ENCODE results near the gene GNGT1.

The GNGT1 gene

DNA sequence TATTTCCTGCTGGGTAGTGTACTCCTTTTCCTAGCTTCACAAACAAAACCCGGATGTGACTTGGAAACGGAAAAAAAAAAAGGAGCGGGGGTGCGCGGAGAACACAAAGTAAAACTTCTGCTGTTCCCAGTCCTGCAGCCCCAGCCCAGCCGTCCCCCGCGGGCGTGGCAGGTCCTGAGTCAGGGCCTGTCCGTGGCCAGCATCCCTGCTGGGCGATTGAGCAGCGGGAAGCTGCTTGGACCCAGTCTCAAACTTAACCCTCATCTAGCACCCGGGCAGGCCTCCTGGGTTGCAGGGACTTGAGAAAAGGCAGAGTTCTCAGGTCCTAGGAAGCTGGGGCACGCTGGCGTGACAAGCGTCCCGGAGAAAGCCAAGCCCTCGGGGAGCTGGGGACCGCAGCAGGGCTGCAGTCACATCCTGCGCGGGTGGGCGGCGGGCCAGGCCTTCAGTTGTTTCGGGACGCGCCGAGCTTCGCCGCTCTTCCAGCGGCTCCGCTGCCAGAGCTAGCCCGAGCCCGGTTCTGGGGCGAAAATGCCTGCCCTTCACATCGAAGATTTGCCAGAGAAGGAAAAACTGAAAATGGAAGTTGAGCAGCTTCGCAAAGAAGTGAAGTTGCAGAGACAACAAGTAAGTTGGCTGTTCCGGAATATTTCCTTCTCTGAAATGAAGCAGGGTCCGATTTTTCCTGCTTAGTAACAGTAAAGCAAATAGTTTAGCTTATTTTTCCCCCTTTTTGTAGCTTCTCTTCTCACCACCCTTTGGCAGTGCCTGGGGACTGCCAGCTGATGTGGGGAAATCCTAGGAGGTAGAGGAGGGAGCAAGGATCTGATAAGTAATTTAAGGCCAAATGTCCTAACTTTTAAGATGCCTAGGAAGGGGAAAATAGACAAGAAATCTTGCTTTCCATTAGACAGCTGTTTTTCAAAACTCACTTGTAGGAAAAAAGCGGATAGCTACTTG, 15.5 kb downstream of the GNGT1 start, which contains the start of gene GNG11:
GNG11 (plus strand) TSS at position 129 of the 960 bp plus-strand sequence; CDS start at position 532, 403 bp downstream.
- Histone ChIP-seq H3K4me1 (ENCODE audit: control insufficient read depth, insufficient read depth, low read length) (peaks cover 21% of the 10 kb centered on the region), H3K27me3 (ENCODE audit: control insufficient read depth, insufficient read depth, low read length) (no peaks in the 10 kb centered on the region), H3K36me3 (ENCODE audit: insufficient read depth, low read length) (peaks cover 15% of the 10 kb centered on the region), H3K9ac (ENCODE audit: low read depth, low read length) (peak within 1 kb of the TSS; percentile 92), H3K9me3 (replicated peaks; ENCODE audit: low read length) (no peaks in the 10 kb centered on the region), H3K4me2 (ENCODE audit: low read length) (peak within 1 kb of the TSS; percentile 83), H3K4me3 (ENCODE audit: low read length) (peak within 1 kb of the TSS; percentile 80)

DNA sequence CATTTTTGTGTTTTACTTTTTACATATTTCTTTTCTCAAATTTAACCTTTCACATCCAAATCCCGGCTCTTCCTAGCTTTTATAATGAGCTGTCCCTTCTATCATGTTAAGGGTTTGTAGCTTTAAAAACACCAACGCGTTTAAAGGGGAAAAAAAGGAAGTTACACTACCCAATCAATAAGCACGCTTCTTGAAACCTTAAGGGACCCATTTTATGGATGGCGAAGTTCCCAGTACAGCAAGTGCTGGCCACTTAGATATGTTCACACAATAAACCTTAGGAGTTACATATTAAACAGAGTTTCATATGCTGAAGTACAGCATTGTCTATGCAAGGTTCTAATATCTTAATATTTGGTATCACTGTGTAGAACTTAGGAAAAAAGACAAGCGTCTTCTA, 16.9 kb downstream of the GNGT1 start:
- H3K4me1 ChIP-seq (ENCODE audit: control insufficient read depth, insufficient read depth, low read length) = peaks cover 21% of the 10 kb centered on the region
- no peaks in the 10 kb centered on the region for H3K9me3 ChIP-seq (replicated peaks; ENCODE audit: low read length)
- H3K9ac ChIP-seq (ENCODE audit: low read depth, low read length) = peak overlapping the region; percentile 92
- H3K4me3 ChIP-seq (ENCODE audit: low read length) = peak overlapping the region; percentile 80
- peaks cover 25% of the 10 kb centered on the region for H3K36me3 ChIP-seq (ENCODE audit: insufficient read depth, low read length)
- peak overlapping the region; percentile 83 for H3K4me2 ChIP-seq (ENCODE audit: low read length)
- no peaks in the 10 kb centered on the region for H3K27me3 ChIP-seq (ENCODE audit: control insufficient read depth, insufficient read depth, low read length)

DNA sequence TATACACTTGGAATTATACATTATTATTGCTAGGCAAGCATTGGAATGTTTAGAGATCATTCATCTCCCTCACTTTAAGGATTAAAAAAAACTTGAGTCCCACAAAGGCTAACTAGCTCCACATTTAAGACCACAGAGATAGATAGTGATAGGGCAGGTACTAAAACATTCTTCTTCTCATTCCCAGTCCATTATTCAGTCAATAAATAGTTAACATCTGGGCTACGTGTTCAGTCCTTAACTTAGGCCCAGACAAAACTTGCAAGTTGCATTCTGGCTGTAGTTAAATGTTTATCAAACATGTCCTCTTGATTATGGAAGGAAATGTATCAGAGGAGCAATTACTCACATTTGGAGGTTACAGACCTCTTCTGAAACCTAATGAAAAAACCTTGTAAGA, 17.6 kb downstream of the GNGT1 start:
- Histone ChIP-seq H3K4me3 (ENCODE audit: low read length) (peak overlapping the region; percentile 80), H3K9me3 (replicated peaks; ENCODE audit: low read length) (no peaks in the 10 kb centered on the region), H3K27me3 (ENCODE audit: control insufficient read depth, insufficient read depth, low read length) (no peaks in the 10 kb centered on the region)

DNA sequence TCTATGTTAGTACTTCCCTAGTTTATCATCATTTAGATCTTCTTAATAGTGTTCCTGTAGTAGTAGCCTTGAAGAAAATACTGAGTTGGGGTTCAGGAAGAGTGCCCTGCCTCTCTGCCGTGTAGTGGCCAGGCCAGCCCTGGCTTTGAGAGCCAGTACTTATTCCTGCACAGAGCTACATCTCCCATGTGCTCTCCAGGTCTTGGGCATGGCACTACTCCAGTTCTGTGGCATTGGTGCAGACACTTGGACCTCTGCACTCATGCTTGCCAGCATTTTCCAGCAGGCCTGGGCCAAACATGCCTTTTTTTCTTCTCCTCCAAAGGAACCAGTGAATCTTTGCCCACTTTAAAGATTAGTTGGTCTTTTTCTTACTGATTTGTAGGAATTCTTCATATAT, 20.4 kb downstream of the GNGT1 start:
- no peak overlapping the region for H3K4me3 ChIP-seq (ENCODE audit: low read length)
- H3K9me3 ChIP-seq (replicated peaks; ENCODE audit: low read length) = no peaks in the 10 kb centered on the region
- no peaks in the 10 kb centered on the region for H3K27me3 ChIP-seq (ENCODE audit: control insufficient read depth, insufficient read depth, low read length)
- no peak overlapping the region for H3K9ac ChIP-seq (ENCODE audit: low read depth, low read length)
- H3K4me1 ChIP-seq (ENCODE audit: control insufficient read depth, insufficient read depth, low read length) = peaks cover 7% of the 10 kb centered on the region
- no peak overlapping the region for H3K4me2 ChIP-seq (ENCODE audit: low read length)
- peaks cover 25% of the 10 kb centered on the region for H3K36me3 ChIP-seq (ENCODE audit: insufficient read depth, low read length)

More for the DNA sequence above, 17.6 kb downstream of the GNGT1 start:
- H3K36me3 ChIP-seq (ENCODE audit: insufficient read depth, low read length) = peaks cover 25% of the 10 kb centered on the region
- peaks cover 21% of the 10 kb centered on the region for H3K4me1 ChIP-seq (ENCODE audit: control insufficient read depth, insufficient read depth, low read length)
- peak overlapping the region; percentile 83 for H3K4me2 ChIP-seq (ENCODE audit: low read length)
- H3K9ac ChIP-seq (ENCODE audit: low read depth, low read length) = peak overlapping the region; percentile 92

DNA sequence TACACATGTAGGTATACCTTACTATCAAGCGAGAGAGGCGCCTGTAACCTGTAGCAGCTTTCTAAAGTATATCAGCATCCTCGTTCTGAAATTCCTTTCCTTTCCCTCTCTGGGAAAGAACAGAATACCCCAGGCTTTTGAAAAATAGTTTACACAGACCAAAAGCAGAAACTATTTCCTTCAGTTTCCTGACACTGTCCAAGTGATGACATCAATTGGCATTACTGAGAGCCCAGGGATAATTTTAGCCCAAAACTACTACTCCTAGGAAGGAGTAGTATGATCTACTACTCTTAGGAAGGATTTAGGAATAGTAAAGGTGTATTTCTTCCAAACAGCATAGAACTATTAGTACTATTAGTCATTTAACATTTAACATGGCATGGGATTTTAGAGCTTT, 21.2 kb downstream of the GNGT1 start:
- Histone ChIP-seq H3K27me3 (ENCODE audit: control insufficient read depth, insufficient read depth, low read length) (no peaks in the 10 kb centered on the region), H3K4me1 (ENCODE audit: control insufficient read depth, insufficient read depth, low read length) (peaks cover 7% of the 10 kb centered on the region), H3K36me3 (ENCODE audit: insufficient read depth, low read length) (peaks cover 25% of the 10 kb centered on the region), H3K4me2 (ENCODE audit: low read length) (no peak overlapping the region), H3K4me3 (ENCODE audit: low read length) (no peak overlapping the region), H3K9me3 (replicated peaks; ENCODE audit: low read length) (no peaks in the 10 kb centered on the region), H3K9ac (ENCODE audit: low read depth, low read length) (no peak overlapping the region)

DNA sequence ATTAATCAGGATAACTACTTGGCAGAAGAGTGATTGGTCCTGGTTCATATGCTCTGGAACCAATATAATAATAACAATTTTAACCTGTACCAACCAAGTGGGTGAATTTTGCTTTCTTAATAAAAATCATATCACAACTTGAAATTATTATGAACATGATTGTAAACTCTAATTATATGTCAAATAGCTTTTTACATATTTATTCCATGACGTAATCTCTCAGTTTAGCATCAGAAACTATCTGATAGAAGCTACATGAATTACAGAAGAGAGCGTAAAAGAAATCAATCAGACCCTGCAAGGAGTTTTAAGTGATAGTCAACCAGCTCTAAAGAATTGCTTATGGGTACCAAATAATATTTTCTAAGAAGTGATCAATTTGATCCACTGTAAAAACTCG, 25.3 kb downstream of the GNGT1 start:
- peaks cover 12% of the 10 kb centered on the region for H3K36me3 ChIP-seq (ENCODE audit: insufficient read depth, low read length)
- H3K4me2 ChIP-seq (ENCODE audit: low read length) = no peak overlapping the region
- H3K4me1 ChIP-seq (ENCODE audit: control insufficient read depth, insufficient read depth, low read length) = no peaks in the 10 kb centered on the region
- H3K4me3 ChIP-seq (ENCODE audit: low read length) = no peak overlapping the region
- no peaks in the 10 kb centered on the region for H3K27me3 ChIP-seq (ENCODE audit: control insufficient read depth, insufficient read depth, low read length)
- H3K9me3 ChIP-seq (replicated peaks; ENCODE audit: low read length) = no peaks in the 10 kb centered on the region
- no peak overlapping the region for H3K9ac ChIP-seq (ENCODE audit: low read depth, low read length)

DNA sequence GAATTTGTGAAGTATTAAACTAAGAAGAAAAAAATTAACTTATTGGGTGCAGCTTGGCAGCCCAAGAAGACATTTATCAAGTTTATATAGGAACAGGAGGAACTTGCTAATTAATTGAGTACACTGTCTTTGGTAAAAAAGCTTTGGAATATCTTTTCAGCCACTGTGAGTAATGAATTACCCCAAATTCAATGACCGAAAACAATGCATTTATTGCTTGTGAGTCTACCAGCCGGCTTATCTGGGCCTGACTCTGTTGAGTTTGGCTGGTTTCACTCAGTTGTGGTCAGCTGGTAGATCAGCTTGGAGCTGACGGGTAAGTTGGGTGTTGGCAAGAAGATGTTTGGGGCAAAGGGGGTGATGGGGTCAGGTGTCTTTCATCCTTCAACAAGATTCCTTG, 26.8 kb downstream of the GNGT1 start:
- no peaks in the 10 kb centered on the region for H3K36me3 ChIP-seq (ENCODE audit: insufficient read depth, low read length)
- H3K4me3 ChIP-seq (ENCODE audit: low read length) = no peak overlapping the region
- no peaks in the 10 kb centered on the region for H3K27me3 ChIP-seq (ENCODE audit: control insufficient read depth, insufficient read depth, low read length)
- no peak overlapping the region for H3K4me2 ChIP-seq (ENCODE audit: low read length)
- no peak overlapping the region for H3K9ac ChIP-seq (ENCODE audit: low read depth, low read length)
- H3K9me3 ChIP-seq (replicated peaks; ENCODE audit: low read length) = no peaks in the 10 kb centered on the region
- H3K4me1 ChIP-seq (ENCODE audit: control insufficient read depth, insufficient read depth, low read length) = peaks cover 4% of the 10 kb centered on the region

DNA sequence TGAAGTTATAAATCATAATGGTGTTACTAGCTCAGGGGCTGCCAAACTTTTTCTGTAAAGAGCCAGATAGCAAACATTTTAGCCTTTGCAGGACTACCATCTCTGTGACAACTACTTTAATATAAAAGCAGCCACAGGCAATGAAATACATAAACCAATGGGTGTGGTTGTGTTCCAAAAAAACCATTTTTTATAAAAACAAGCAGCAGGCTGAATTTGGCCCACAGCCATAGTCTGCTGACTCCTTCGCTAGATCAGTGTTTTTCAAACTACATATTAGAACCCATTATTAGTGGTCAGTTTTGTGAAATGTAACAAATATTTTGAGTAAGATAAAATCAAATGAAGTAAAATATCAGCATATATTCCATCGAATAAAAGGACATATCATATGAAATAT, 28.7 kb downstream of the GNGT1 start:
- Histone ChIP-seq H3K4me2 (ENCODE audit: low read length) (no peak overlapping the region), H3K9me3 (replicated peaks; ENCODE audit: low read length) (no peaks in the 10 kb centered on the region), H3K9ac (ENCODE audit: low read depth, low read length) (no peak overlapping the region), H3K4me1 (ENCODE audit: control insufficient read depth, insufficient read depth, low read length) (peaks cover 5% of the 10 kb centered on the region), H3K27me3 (ENCODE audit: control insufficient read depth, insufficient read depth, low read length) (no peaks in the 10 kb centered on the region), H3K36me3 (ENCODE audit: insufficient read depth, low read length) (no peaks in the 10 kb centered on the region), H3K4me3 (ENCODE audit: low read length) (no peak overlapping the region)

DNA sequence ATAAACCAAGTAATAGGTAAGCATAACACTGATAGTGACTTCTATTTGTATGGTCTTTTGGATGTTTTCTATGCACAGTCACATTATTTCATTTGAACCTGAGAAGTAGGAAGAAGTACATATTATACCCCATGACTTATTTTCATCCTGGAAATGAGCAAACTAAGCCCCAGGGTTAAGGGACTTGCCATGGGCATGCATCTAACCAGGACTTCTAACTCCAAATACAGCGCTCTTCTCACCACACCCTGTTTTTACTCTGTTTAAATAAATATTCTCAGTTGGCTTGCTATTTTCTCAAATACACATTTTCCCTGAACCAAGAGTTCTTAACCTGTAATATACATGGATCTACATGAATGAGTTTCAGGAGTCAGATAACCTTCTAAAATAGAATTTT, 31.5 kb downstream of the GNGT1 start:
- no peaks in the 10 kb centered on the region for H3K27me3 ChIP-seq (ENCODE audit: control insufficient read depth, insufficient read depth, low read length)
- H3K4me3 ChIP-seq (ENCODE audit: low read length) = no peak overlapping the region
- no peak overlapping the region for H3K9ac ChIP-seq (ENCODE audit: low read depth, low read length)
- H3K4me1 ChIP-seq (ENCODE audit: control insufficient read depth, insufficient read depth, low read length) = peaks cover 5% of the 10 kb centered on the region
- H3K36me3 ChIP-seq (ENCODE audit: insufficient read depth, low read length) = no peaks in the 10 kb centered on the region
- no peaks in the 10 kb centered on the region for H3K9me3 ChIP-seq (replicated peaks; ENCODE audit: low read length)
- no peak overlapping the region for H3K4me2 ChIP-seq (ENCODE audit: low read length)

DNA sequence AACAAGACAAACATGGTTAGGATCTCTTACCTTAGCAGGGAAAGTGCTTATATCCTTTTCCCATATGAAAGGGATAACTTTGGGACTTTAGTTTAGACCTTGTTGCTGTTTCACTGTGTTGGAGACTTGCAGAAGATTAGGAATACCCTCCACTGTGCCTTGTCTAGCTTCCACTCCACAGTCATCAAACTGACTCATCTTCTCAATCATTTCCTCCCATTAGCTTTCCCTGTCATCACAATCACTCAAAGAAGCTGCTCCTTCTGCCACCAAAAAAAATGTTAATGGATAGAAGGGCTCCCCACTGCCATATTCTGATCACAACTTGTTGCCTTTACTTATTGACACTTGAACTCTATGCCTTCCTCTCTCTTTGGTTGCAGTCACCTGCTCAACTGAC, 31.9 kb downstream of the GNGT1 start:
- no peaks in the 10 kb centered on the region for H3K9me3 ChIP-seq (replicated peaks; ENCODE audit: low read length)
- H3K4me3 ChIP-seq (ENCODE audit: low read length) = no peak overlapping the region
- no peaks in the 10 kb centered on the region for H3K36me3 ChIP-seq (ENCODE audit: insufficient read depth, low read length)
- peaks cover 5% of the 10 kb centered on the region for H3K4me1 ChIP-seq (ENCODE audit: control insufficient read depth, insufficient read depth, low read length)
- H3K4me2 ChIP-seq (ENCODE audit: low read length) = no peak overlapping the region
- no peaks in the 10 kb centered on the region for H3K27me3 ChIP-seq (ENCODE audit: control insufficient read depth, insufficient read depth, low read length)
- no peak overlapping the region for H3K9ac ChIP-seq (ENCODE audit: low read depth, low read length)

DNA sequence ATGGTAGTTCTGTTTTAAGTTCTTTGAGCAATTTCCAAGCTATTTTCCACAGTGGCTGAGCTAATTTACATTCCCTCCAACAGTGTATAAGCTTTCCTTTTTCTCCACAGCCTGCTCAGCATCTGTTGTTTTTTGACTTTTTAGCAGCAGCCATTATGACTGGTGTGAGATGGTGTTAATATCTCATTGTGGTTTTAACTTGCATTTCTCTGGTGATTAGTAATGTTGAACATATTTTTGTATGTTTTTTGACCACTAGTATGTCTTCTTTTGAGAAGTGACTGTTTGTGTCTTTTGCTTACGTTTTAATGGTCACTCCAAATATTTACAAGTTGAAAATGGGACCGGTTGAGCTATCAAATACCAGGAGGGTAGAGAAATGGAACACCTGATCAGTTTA, 35.6 kb downstream of the GNGT1 start:
- Histone ChIP-seq H3K9ac (ENCODE audit: low read depth, low read length) (no peak overlapping the region), H3K4me2 (ENCODE audit: low read length) (no peak overlapping the region), H3K36me3 (ENCODE audit: insufficient read depth, low read length) (no peaks in the 10 kb centered on the region)

More for the DNA sequence above, 35.6 kb downstream of the GNGT1 start:
- Histone ChIP-seq H3K4me3 (ENCODE audit: low read length) (no peak overlapping the region), H3K9me3 (replicated peaks; ENCODE audit: low read length) (no peaks in the 10 kb centered on the region), H3K27me3 (ENCODE audit: control insufficient read depth, insufficient read depth, low read length) (no peaks in the 10 kb centered on the region), H3K4me1 (ENCODE audit: control insufficient read depth, insufficient read depth, low read length) (peaks cover 5% of the 10 kb centered on the region)
